GM23338 (cell line): Measurements from ENCODE around the gene GLCCI1. TPM values are rescaled to one million over a fixed set of nuclear protein-coding genes. Genes with fewer than 3 reads are reported as not detected.

ENCODE experiments used
- ATAC-seq: fragments of 200-7000 bp; cut with Tn5 transposase; 3 replicates; pipeline ENCODE4 v1.9.1; 2020
- DNase-seq: peaks from one replicate; pipeline ENCODE4 v3.0.0-alpha.2; 2015; ENCODE audit warnings: low spot score
- H2AFZ ChIP-seq: fragments of 200-600 bp; sonication (generic); 2 replicates; pipeline ENCODE4 v1.8.0; 2016; ENCODE audit warnings: antibody characterized with exemption, mild to moderate bottlenecking, moderate library complexity
- H3F3A ChIP-seq: fragments of 200-600 bp; sonication (generic); replicated peaks from 2 replicates; pipeline ENCODE4 v1.8.0; 2017; ENCODE audit warnings: antibody characterized with exemption, mixed run types, low read depth
- H3K27ac ChIP-seq: fragments of 200-600 bp; sonication (generic); 2 replicates; pipeline ENCODE4 v1.6.1; 2016; ENCODE audit warnings: low read depth
- H3K27me3 ChIP-seq: fragments of 200-600 bp; sonication (generic); 2 replicates; pipeline ENCODE4 v1.8.0; 2016; ENCODE audit warnings: mild to moderate bottlenecking, mixed run types, moderate library complexity; ENCODE audit not compliant: insufficient read depth
- H3K36me3 ChIP-seq: fragments of 200-600 bp; sonication (generic); 2 replicates; pipeline ENCODE4 v1.8.0; 2016; ENCODE audit warnings: mild to moderate bottlenecking; ENCODE audit not compliant: insufficient read depth
- H3K4me1 ChIP-seq: fragments of 200-600 bp; sonication (generic); 2 replicates; pipeline ENCODE4 v1.8.0; 2016; ENCODE audit warnings: mild to moderate bottlenecking, moderate library complexity; ENCODE audit not compliant: insufficient read depth
- H3K4me2 ChIP-seq: fragments of 200-600 bp; sonication (generic); 2 replicates; pipeline ENCODE4 v1.7.1; 2017; ENCODE audit warnings: mixed run types
- H3K4me3 ChIP-seq: fragments of 200-600 bp; sonication (generic); 2 replicates; pipeline ENCODE4 v1.6.1; 2016; ENCODE audit warnings: mixed run types
- H3K79me2 ChIP-seq: fragments of 200-600 bp; sonication (generic); replicated peaks from 2 replicates; pipeline ENCODE4 v1.8.0; 2017; ENCODE audit warnings: mild to moderate bottlenecking; ENCODE audit not compliant: insufficient read depth
- H3K9me2 ChIP-seq: fragments of 200-600 bp; sonication (generic); 2 replicates; pipeline ENCODE4 v1.8.0; 2017; ENCODE audit not compliant: insufficient read depth
- H4K20me1 ChIP-seq: fragments of 200-600 bp; sonication (generic); replicated peaks from 2 replicates; pipeline ENCODE4 v1.8.0; 2017; ENCODE audit warnings: mild to moderate bottlenecking; ENCODE audit not compliant: insufficient read depth
- H3K27ac Mint-ChIP-seq: 2 replicates; pipeline ENCODE4 v1.8.0; 2020; ENCODE audit warnings: inconsistent platforms, mild to moderate bottlenecking, moderate library complexity, mixed read lengths
- H3K27me3 Mint-ChIP-seq: 3 replicates; pipeline ENCODE4 v1.8.0; 2022; ENCODE audit warnings: low read depth, mild to moderate bottlenecking, moderate library complexity, mixed read lengths, inconsistent platforms; ENCODE audit not compliant: insufficient read depth, poor library complexity
- H3K36me3 Mint-ChIP-seq: 3 replicates; pipeline ENCODE4 v1.8.0; 2021; ENCODE audit warnings: low read depth, mild to moderate bottlenecking, inconsistent platforms, moderate library complexity, mixed read lengths
- H3K4me1 Mint-ChIP-seq: 3 replicates; pipeline ENCODE4 v1.8.0; 2020; ENCODE audit warnings: mild to moderate bottlenecking, inconsistent platforms, mixed read lengths
- H3K4me3 Mint-ChIP-seq: 3 replicates; pipeline ENCODE4 v1.8.0; 2021; ENCODE audit warnings: moderate library complexity, mild to moderate bottlenecking, inconsistent platforms, mixed read lengths
- H3K9me3 Mint-ChIP-seq: 3 replicates; pipeline ENCODE4 v1.8.0; 2020; ENCODE audit warnings: moderate library complexity, mild to moderate bottlenecking, inconsistent platforms, mixed read lengths
- CREB1 ChIP-seq: fragments of 250-450 bp; sonication (Bioruptor Pico); IDR thresholded peaks from 2 replicates; pipeline ENCODE4 v1.5.0; 2020; ENCODE audit warnings: low read depth, mild to moderate bottlenecking, moderate library complexity
- EZH2 ChIP-seq: fragments of 200-600 bp; sonication (generic); IDR thresholded peaks from one replicate; pipeline ENCODE4 v1.8.0; 2017; ENCODE audit warnings: antibody characterized with exemption, mild to moderate bottlenecking, low read depth; ENCODE audit not compliant: unreplicated experiment
- EZH2phosphoT487 ChIP-seq: fragments of 200-600 bp; sonication (generic); IDR thresholded peaks from one replicate; pipeline ENCODE4 v1.8.1; 2018; ENCODE audit warnings: antibody characterized with exemption; ENCODE audit not compliant: unreplicated experiment
- JUNB ChIP-seq: IDR thresholded peaks from one replicate; pipeline ENCODE4 v1.6.1; 2016; ENCODE audit warnings: antibody characterized with exemption; ENCODE audit not compliant: unreplicated experiment
- NANOG ChIP-seq: IDR thresholded peaks from 2 replicates; pipeline ENCODE4 v1.6.1; 2016; ENCODE audit warnings: antibody characterized with exemption, borderline replicate concordance
- POLR2AphosphoS5 ChIP-seq: IDR thresholded peaks from 2 replicates; pipeline ENCODE4 v1.6.1; 2016; ENCODE audit warnings: antibody characterized with exemption, low read depth
- STAT1 ChIP-seq: IDR thresholded peaks from one replicate; pipeline ENCODE4 v1.6.1; 2016; ENCODE audit warnings: antibody characterized with exemption; ENCODE audit not compliant: unreplicated experiment
- ZNF114 ChIP-seq: fragments of 250-450 bp; sonication (Bioruptor Pico); IDR thresholded peaks from 2 replicates; pipeline ENCODE4 v1.5.0; 2020; ENCODE audit warnings: mild to moderate bottlenecking, moderate library complexity
- ZNF331 ChIP-seq: fragments of 250-450 bp; sonication (Bioruptor Pico); IDR thresholded peaks from 2 replicates; pipeline ENCODE4 v1.5.0; 2020; ENCODE audit warnings: low read depth, mild to moderate bottlenecking, moderate library complexity
- polyA plus RNA-seq: library from polyadenylated mRNA; unstranded; fragments of >200 nt; fragmentation: Nextera tagmentation; extraction: Ambion mirVana; gene quantifications from 2 replicates; pipeline ENCODE4 v1.2.1, GENCODE V29; 2016
- total RNA-seq: library from RNA; depleted of rRNA; stranded (reverse); fragments of >200 nt; shearing (Covaris generic); gene quantifications from 2 replicates; pipeline ENCODE4 v1.2.3, GENCODE V29; 2014
- TF ChIP-seq, protein P1 (sequence below): IDR thresholded peaks from 2 replicates; pipeline ENCODE4 v1.6.1; 2016; ENCODE audit warnings: antibody characterized with exemption
- TF ChIP-seq, protein P2 (sequence below), 2 experiments: fragments of 200-600 bp in 1 of 2; sonication (generic) in 1 of 2; conservative IDR thresholded peaks; 2 replicates each; pipeline versions ENCODE4 v1.5.1 to v1.6.1; 2016 to 2017; ENCODE audit warnings: antibody characterized with exemption in 2 of 2, low read depth in 2 of 2, mild to moderate bottlenecking in 2 of 2, moderate library complexity in 1 of 2
- TF ChIP-seq, protein P3 (sequence below): fragments of 250-450 bp; sonication (Bioruptor Pico); IDR thresholded peaks from 2 replicates; pipeline ENCODE4 v1.5.0; 2020; ENCODE audit warnings: mild to moderate bottlenecking, moderate library complexity
- TF ChIP-seq, protein P4 (sequence below): IDR thresholded peaks from one replicate; pipeline ENCODE4 v1.6.1; 2018; ENCODE audit warnings: antibody characterized with exemption; ENCODE audit not compliant: unreplicated experiment

The GLCCI1 gene
- total and polyA plus RNA-seq, 2 experiments from 2014 or later: 15.0 to 15.7 TPM

DNA sequence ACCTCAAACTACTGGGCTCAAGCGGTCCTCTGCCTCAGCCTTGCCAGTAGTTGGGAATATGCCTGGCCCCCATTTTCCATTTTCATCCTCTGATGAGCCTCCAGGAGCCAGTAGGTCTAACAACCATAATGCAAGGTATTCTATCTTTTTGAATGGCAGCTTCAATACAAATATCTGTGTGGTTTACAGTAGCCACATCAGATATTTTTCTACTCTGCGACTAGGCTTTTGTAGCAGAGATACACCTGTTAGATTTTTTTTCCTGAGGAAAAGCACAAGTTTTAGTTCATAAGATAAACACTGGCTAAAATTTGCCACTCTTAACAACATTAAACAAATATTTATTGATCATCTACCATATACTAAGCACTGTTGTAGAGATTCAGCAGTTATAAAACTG, 3.9 kb upstream of the GLCCI1 start:
- Histone ChIP-seq H3K4me2 (no peak overlapping the region), H3K4me1 (0 out of 2 replicates have a peak, but pooled peaks cover 2% of the 10 kb centered on the region), H3K4me3 (no peak overlapping the region), H3K9me2 (no peaks in the 10 kb centered on the region), H3K36me3 (no peaks in the 10 kb centered on the region), H4K20me1 (no peaks in the 10 kb centered on the region), H3K27me3 (no peaks in the 10 kb centered on the region), H3K79me2 (no peaks in the 10 kb centered on the region), H3F3A (no peaks in the 10 kb centered on the region), H3K27ac (no peak overlapping the region), H2AFZ (no peak overlapping the region)
- H3K4me3 Mint-ChIP-seq: no peak overlapping the region
- ATAC-seq (no peak), DNase-seq (no peak)
- no peaks in the 10 kb centered on the region for H3K27me3 Mint-ChIP-seq
- no peak overlapping the region for H3K27ac Mint-ChIP-seq
- no peaks in the 10 kb centered on the region; the same call in 2 of the 3 replicates for H3K9me3 Mint-ChIP-seq
- H3K36me3 Mint-ChIP-seq: no peaks in the 10 kb centered on the region
- peaks cover 3% of the 10 kb centered on the region; the same call in 2 of the 3 replicates for H3K4me1 Mint-ChIP-seq
- TF ChIP-seq, protein P1, sequence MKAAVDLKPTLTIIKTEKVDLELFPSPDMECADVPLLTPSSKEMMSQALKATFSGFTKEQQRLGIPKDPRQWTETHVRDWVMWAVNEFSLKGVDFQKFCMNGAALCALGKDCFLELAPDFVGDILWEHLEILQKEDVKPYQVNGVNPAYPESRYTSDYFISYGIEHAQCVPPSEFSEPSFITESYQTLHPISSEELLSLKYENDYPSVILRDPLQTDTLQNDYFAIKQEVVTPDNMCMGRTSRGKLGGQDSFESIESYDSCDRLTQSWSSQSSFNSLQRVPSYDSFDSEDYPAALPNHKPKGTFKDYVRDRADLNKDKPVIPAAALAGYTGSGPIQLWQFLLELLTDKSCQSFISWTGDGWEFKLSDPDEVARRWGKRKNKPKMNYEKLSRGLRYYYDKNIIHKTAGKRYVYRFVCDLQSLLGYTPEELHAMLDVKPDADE: no peak
- TF ChIP-seq NANOG (no peak), CREB1 (no peak), ZNF331 (no peak), EZH2phosphoT487 (no peak), EZH2 (no peak), STAT1 (no peak), JUNB (no peak), ZNF114 (no peak), POLR2AphosphoS5 (no peak)
- TF ChIP-seq, protein P2, sequence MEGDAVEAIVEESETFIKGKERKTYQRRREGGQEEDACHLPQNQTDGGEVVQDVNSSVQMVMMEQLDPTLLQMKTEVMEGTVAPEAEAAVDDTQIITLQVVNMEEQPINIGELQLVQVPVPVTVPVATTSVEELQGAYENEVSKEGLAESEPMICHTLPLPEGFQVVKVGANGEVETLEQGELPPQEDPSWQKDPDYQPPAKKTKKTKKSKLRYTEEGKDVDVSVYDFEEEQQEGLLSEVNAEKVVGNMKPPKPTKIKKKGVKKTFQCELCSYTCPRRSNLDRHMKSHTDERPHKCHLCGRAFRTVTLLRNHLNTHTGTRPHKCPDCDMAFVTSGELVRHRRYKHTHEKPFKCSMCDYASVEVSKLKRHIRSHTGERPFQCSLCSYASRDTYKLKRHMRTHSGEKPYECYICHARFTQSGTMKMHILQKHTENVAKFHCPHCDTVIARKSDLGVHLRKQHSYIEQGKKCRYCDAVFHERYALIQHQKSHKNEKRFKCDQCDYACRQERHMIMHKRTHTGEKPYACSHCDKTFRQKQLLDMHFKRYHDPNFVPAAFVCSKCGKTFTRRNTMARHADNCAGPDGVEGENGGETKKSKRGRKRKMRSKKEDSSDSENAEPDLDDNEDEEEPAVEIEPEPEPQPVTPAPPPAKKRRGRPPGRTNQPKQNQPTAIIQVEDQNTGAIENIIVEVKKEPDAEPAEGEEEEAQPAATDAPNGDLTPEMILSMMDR (conservative IDR thresholded peaks at IDR 0.05; ENCODE audit: low read depth in 2 of 2): no peak
- TF ChIP-seq, protein P3, sequence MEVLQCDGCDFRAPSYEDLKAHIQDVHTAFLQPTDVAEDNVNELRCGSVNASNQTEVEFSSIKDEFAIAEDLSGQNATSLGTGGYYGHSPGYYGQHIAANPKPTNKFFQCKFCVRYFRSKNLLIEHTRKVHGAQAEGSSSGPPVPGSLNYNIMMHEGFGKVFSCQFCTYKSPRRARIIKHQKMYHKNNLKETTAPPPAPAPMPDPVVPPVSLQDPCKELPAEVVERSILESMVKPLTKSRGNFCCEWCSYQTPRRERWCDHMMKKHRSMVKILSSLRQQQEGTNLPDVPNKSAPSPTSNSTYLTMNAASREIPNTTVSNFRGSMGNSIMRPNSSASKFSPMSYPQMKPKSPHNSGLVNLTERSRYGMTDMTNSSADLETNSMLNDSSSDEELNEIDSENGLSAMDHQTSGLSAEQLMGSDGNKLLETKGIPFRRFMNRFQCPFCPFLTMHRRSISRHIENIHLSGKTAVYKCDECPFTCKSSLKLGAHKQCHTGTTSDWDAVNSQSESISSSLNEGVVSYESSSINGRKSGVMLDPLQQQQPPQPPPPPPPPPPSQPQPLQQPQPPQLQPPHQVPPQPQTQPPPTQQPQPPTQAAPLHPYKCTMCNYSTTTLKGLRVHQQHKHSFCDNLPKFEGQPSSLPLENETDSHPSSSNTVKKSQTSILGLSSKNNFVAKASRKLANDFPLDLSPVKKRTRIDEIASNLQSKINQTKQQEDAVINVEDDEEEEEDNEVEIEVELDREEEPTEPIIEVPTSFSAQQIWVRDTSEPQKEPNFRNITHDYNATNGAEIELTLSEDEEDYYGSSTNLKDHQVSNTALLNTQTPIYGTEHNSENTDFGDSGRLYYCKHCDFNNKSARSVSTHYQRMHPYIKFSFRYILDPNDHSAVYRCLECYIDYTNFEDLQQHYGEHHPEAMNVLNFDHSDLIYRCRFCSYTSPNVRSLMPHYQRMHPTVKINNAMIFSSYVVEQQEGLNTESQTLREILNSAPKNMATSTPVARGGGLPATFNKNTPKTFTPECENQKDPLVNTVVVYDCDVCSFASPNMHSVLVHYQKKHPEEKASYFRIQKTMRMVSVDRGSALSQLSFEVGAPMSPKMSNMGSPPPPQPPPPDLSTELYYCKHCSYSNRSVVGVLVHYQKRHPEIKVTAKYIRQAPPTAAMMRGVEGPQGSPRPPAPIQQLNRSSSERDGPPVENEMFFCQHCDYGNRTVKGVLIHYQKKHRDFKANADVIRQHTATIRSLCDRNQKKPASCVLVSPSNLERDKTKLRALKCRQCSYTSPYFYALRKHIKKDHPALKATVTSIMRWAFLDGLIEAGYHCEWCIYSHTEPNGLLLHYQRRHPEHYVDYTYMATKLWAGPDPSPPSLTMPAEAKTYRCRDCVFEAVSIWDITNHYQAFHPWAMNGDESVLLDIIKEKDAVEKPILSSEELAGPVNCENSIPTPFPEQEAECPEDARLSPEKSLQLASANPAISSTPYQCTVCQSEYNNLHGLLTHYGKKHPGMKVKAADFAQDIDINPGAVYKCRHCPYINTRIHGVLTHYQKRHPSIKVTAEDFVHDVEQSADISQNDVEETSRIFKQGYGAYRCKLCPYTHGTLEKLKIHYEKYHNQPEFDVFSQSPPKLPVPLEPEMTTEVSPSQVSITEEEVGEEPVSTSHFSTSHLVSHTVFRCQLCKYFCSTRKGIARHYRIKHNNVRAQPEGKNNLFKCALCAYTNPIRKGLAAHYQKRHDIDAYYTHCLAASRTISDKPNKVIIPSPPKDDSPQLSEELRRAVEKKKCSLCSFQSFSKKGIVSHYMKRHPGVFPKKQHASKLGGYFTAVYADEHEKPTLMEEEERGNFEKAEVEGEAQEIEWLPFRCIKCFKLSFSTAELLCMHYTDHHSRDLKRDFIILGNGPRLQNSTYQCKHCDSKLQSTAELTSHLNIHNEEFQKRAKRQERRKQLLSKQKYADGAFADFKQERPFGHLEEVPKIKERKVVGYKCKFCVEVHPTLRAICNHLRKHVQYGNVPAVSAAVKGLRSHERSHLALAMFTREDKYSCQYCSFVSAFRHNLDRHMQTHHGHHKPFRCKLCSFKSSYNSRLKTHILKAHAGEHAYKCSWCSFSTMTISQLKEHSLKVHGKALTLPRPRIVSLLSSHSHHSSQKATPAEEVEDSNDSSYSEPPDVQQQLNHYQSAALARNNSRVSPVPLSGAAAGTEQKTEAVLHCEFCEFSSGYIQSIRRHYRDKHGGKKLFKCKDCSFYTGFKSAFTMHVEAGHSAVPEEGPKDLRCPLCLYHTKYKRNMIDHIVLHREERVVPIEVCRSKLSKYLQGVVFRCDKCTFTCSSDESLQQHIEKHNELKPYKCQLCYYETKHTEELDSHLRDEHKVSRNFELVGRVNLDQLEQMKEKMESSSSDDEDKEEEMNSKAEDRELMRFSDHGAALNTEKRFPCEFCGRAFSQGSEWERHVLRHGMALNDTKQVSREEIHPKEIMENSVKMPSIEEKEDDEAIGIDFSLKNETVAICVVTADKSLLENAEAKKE (CRISPR knock-in tag): no peak
- TF ChIP-seq, protein P4, sequence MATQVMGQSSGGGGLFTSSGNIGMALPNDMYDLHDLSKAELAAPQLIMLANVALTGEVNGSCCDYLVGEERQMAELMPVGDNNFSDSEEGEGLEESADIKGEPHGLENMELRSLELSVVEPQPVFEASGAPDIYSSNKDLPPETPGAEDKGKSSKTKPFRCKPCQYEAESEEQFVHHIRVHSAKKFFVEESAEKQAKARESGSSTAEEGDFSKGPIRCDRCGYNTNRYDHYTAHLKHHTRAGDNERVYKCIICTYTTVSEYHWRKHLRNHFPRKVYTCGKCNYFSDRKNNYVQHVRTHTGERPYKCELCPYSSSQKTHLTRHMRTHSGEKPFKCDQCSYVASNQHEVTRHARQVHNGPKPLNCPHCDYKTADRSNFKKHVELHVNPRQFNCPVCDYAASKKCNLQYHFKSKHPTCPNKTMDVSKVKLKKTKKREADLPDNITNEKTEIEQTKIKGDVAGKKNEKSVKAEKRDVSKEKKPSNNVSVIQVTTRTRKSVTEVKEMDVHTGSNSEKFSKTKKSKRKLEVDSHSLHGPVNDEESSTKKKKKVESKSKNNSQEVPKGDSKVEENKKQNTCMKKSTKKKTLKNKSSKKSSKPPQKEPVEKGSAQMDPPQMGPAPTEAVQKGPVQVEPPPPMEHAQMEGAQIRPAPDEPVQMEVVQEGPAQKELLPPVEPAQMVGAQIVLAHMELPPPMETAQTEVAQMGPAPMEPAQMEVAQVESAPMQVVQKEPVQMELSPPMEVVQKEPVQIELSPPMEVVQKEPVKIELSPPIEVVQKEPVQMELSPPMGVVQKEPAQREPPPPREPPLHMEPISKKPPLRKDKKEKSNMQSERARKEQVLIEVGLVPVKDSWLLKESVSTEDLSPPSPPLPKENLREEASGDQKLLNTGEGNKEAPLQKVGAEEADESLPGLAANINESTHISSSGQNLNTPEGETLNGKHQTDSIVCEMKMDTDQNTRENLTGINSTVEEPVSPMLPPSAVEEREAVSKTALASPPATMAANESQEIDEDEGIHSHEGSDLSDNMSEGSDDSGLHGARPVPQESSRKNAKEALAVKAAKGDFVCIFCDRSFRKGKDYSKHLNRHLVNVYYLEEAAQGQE: no peak
